ENCODE data around the gene DHDDS.
A peak's percentile ranks its signal among the peaks of the same experiment; 100 is the strongest.

DNA sequence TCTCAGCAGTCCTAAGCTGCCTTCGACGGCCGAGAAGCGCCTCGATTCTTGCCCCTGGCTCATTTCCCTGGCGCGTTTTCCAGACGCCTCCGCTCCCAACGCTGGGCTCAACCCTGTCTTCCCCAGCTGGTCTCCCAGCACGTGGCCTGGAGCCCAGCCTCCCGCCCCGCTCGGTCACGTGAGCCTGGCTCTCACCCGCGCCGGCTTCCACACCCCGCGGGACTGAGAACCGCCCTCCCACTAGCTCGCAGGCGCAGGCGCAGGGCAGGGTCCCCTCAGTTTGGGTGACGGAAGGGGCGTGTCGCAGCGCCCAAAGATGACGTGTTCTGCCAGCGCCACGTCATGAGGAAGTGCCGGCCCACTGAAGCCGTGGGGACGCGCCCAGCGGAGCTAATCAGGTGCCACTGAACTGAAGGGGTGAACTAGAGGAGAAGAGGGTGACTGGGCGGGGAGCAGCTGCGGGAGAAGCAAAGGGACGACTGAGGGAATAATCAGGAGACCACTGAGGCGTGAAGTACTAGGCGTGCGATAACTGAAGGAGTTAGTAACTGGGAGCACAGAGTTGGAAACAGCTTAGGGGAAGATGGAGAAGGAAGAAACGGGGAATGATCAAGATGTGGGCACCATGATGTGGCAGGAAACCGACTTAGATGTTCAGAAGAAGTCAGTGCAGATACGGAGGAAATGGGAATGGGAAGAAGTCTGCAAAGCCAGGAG lies at the start of gene DHDDS:
- TF ChIP-seq, protein P1, sequence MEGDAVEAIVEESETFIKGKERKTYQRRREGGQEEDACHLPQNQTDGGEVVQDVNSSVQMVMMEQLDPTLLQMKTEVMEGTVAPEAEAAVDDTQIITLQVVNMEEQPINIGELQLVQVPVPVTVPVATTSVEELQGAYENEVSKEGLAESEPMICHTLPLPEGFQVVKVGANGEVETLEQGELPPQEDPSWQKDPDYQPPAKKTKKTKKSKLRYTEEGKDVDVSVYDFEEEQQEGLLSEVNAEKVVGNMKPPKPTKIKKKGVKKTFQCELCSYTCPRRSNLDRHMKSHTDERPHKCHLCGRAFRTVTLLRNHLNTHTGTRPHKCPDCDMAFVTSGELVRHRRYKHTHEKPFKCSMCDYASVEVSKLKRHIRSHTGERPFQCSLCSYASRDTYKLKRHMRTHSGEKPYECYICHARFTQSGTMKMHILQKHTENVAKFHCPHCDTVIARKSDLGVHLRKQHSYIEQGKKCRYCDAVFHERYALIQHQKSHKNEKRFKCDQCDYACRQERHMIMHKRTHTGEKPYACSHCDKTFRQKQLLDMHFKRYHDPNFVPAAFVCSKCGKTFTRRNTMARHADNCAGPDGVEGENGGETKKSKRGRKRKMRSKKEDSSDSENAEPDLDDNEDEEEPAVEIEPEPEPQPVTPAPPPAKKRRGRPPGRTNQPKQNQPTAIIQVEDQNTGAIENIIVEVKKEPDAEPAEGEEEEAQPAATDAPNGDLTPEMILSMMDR (IDR thresholded peaks at IDR 0.05) = no peak
- peak in 1 of 2 donors; percentile 49 for TF ChIP-seq POLR2A (IDR thresholded peaks at IDR 0.05)
